H1 (cell line): ENCODE data around the gene CARD14. TPM values are rescaled to one million over a fixed set of nuclear protein-coding genes. Genes with fewer than 3 reads are reported as not detected.
A peak's percentile ranks its signal among the peaks of the same experiment; 100 is the strongest.

Experiments
- CTCF ChIA-PET: fragments of 300-600 bp; sonication (Branson Sonifier 250); formaldehyde crosslinking; loops from one replicate; lab custom pipeline; 2021; ENCODE audit not compliant: partially characterized antibody; lab: Charles Lee
- POLR2A ChIA-PET: fragments of 300-600 bp; sonication (Branson Sonifier 250); formaldehyde crosslinking; loops from one replicate; lab custom pipeline; 2021; ENCODE audit warnings: inconsistent platforms; ENCODE audit not compliant: partially characterized antibody; lab: Charles Lee
- DNase-seq, 2 experiments: peaks; one replicate each; pipeline versions ENCODE4 v3.0.0 to v3.0.0-alpha.2; 2010 to 2022; ENCODE audit warnings: low spot score in 2 of 2, low read depth in 1 of 2, mixed read lengths in 1 of 2
- FAIRE-seq: peaks from 2 replicates; lab custom pipeline; 2011; peaks lifted over from hg19 to GRCh38; lab: Jason Lieb, UNC
- H2AFZ ChIP-seq: 2 replicates; pipeline ENCODE4 v1.8.1; 2012; ENCODE audit warnings: low read length, inconsistent platforms
- H2AK5ac ChIP-seq: 2 replicates; pipeline ENCODE4 v1.6.1; 2013; ENCODE audit warnings: low read depth, low read length
- H2BK120ac ChIP-seq: replicated peaks from 2 replicates; pipeline ENCODE3; 2013; ENCODE audit warnings: low read depth, low read length, inconsistent platforms
- H2BK12ac ChIP-seq: 2 replicates; pipeline ENCODE4 v1.6.1; 2013; ENCODE audit warnings: low read depth, low read length
- H2BK15ac ChIP-seq: 2 replicates; pipeline ENCODE4 v1.6.1; 2013; ENCODE audit warnings: low read length
- H2BK20ac ChIP-seq: 2 replicates; pipeline ENCODE4 v1.6.1; 2013; ENCODE audit warnings: low read length
- H2BK5ac ChIP-seq: 2 replicates; pipeline ENCODE4 v1.6.1; 2013; ENCODE audit warnings: low read depth, low read length
- H3K14ac ChIP-seq: 2 replicates; pipeline ENCODE4 v1.6.1; 2013; ENCODE audit warnings: inconsistent platforms; ENCODE audit not compliant: insufficient read length
- H3K18ac ChIP-seq: 2 replicates; pipeline ENCODE4 v1.6.1; 2013; ENCODE audit warnings: low read length; ENCODE audit errors: extremely low read depth
- H3K23ac ChIP-seq: 2 replicates; pipeline ENCODE4 v1.6.1; 2013; ENCODE audit warnings: inconsistent platforms; ENCODE audit not compliant: insufficient read length
- H3K23me2 ChIP-seq: 2 replicates; pipeline ENCODE4 v1.6.1; 2013; ENCODE audit warnings: low read depth, low read length
- H3K27ac ChIP-seq: 2 replicates; pipeline ENCODE4 v1.6.1; 2011; ENCODE audit warnings: low read depth, low read length, inconsistent platforms
- H3K27me3 ChIP-seq, 4 experiments: replicated peaks in 1 of 4; 1 replicate in 1 of 4; 2 replicates in 3 of 4; pipeline versions ENCODE4 v1.6.1 to v1.8.1; 2011 to 2013; ENCODE audit warnings: low read length in 3 of 4, mild to moderate bottlenecking in 3 of 4, inconsistent platforms in 2 of 4, mixed read lengths in 2 of 4, moderate library complexity in 1 of 4; ENCODE audit not compliant: control insufficient read depth in 3 of 4, insufficient read depth in 3 of 4; ENCODE audit errors: extremely low read depth in 1 of 4
- H3K36me3 ChIP-seq, 4 experiments: 2 replicates each; pipeline versions ENCODE4 v1.6.1 to v1.8.1; 2011 to 2013; ENCODE audit warnings: mild to moderate bottlenecking in 4 of 4, low read length in 3 of 4, moderate library complexity in 2 of 4, control low read depth in 1 of 4, inconsistent platforms in 1 of 4; ENCODE audit not compliant: insufficient read depth in 4 of 4, control insufficient read depth in 2 of 4
- H3K4ac ChIP-seq: replicated peaks from 2 replicates; pipeline ENCODE3; 2013; ENCODE audit warnings: low read length, low read depth, mixed read lengths, inconsistent platforms; ENCODE audit not compliant: insufficient read length
- H3K4me1 ChIP-seq, 4 experiments: replicated peaks in 1 of 4; 1 replicate in 1 of 4; 2 replicates in 3 of 4; pipeline versions ENCODE4 v1.6.1 to v1.8.1; 2011 to 2013; ENCODE audit warnings: low read length in 3 of 4, inconsistent platforms in 2 of 4, mixed read lengths in 1 of 4; ENCODE audit not compliant: insufficient read depth in 4 of 4, control insufficient read depth in 3 of 4
- H3K4me2 ChIP-seq, 2 experiments: 2 replicates each; pipeline versions ENCODE4 v1.6.1 to v1.8.1; 2011 to 2013; ENCODE audit warnings: low read depth in 2 of 2, low read length in 2 of 2, control low read depth in 1 of 2, inconsistent platforms in 1 of 2, mild to moderate bottlenecking in 1 of 2; ENCODE audit not compliant: insufficient read depth in 1 of 2
- H3K4me3 ChIP-seq, 4 experiments: fragments of 200-600, 300-600 bp in 1 of 4; sonication (generic), shearing (Covaris generic), sonication (Bioruptor Twin) in 1 of 4; 2 replicates each; pipeline versions ENCODE4 v1.5.1 to v1.8.1; 2011 to 2016; ENCODE audit warnings: low read length in 4 of 4, low read depth in 3 of 4, control low read depth in 2 of 4, inconsistent platforms in 2 of 4, mild to moderate bottlenecking in 2 of 4, mixed read lengths in 1 of 4, moderate library complexity in 1 of 4; ENCODE audit not compliant: insufficient read depth in 2 of 4; ENCODE audit errors: extremely low read depth in 1 of 4
- H3K56ac ChIP-seq: replicated peaks from 2 replicates; pipeline ENCODE3; 2013; ENCODE audit warnings: low read depth, mild to moderate bottlenecking, mixed read lengths, low read length, inconsistent platforms; ENCODE audit not compliant: insufficient read length
- H3K79me1 ChIP-seq: 2 replicates; pipeline ENCODE4 v1.6.1; 2013; ENCODE audit warnings: low read depth, low read length, control low read depth
- H3K79me2 ChIP-seq, 2 experiments: 2 replicates each; pipeline versions ENCODE4 v1.6.1 to v1.8.1; 2012 to 2013; ENCODE audit warnings: low read length in 2 of 2, mild to moderate bottlenecking in 2 of 2, inconsistent platforms in 1 of 2; ENCODE audit not compliant: insufficient read depth in 2 of 2, control insufficient read depth in 1 of 2
- H3K9ac ChIP-seq, 4 experiments: replicated peaks in 1 of 4; 1 replicate in 1 of 4; 2 replicates in 3 of 4; pipeline versions ENCODE4 v1.6.1 to v1.8.1; 2011 to 2013; ENCODE audit warnings: low read depth in 3 of 4, low read length in 3 of 4, control low read depth in 2 of 4, mild to moderate bottlenecking in 2 of 4, moderate library complexity in 2 of 4, inconsistent platforms in 1 of 4; ENCODE audit errors: extremely low read depth in 1 of 4
- H3K9me3 ChIP-seq, 2 experiments: 2 replicates each; pipeline versions ENCODE4 v1.6.1 to v1.8.1; 2012 to 2013; ENCODE audit warnings: mild to moderate bottlenecking in 2 of 2, moderate library complexity in 2 of 2, control low read depth in 1 of 2, inconsistent platforms in 1 of 2, low read depth in 1 of 2, low read length in 1 of 2, mixed read lengths in 1 of 2; ENCODE audit not compliant: insufficient read depth in 2 of 2
- H4K20me1 ChIP-seq, 2 experiments: replicated peaks in 1 of 2; 2 replicates each; pipeline versions ENCODE3 to v1.8.1; 2011 to 2013; ENCODE audit warnings: inconsistent platforms in 2 of 2, low read length in 2 of 2, mild to moderate bottlenecking in 1 of 2; ENCODE audit not compliant: insufficient read depth in 2 of 2, control insufficient read depth in 1 of 2
- H4K5ac ChIP-seq: 2 replicates; pipeline ENCODE4 v1.6.1; 2013; ENCODE audit warnings: low read length, low read depth, mixed read lengths, inconsistent platforms; ENCODE audit not compliant: insufficient read length
- H4K8ac ChIP-seq: 2 replicates; pipeline ENCODE4 v1.8.0; 2013; ENCODE audit warnings: mild to moderate bottlenecking, moderate library complexity, low read length, inconsistent platforms; ENCODE audit not compliant: insufficient read depth; ENCODE audit errors: extremely low read depth
- H4K91ac ChIP-seq: replicated peaks from 2 replicates; pipeline ENCODE3; 2013; ENCODE audit warnings: low read length, mixed read lengths, inconsistent platforms; ENCODE audit not compliant: insufficient read length
- BACH1 ChIP-seq: IDR thresholded peaks from 2 replicates; pipeline ENCODE4 v1.6.1; 2012; ENCODE audit warnings: low read length, improper control_type of control experiment
- CHD1 ChIP-seq: IDR thresholded peaks from 2 replicates; pipeline ENCODE4 v1.6.1; 2012; ENCODE audit warnings: low read depth, low read length, improper control_type of control experiment
- CTBP2 ChIP-seq: IDR thresholded peaks from 2 replicates; pipeline ENCODE4 v1.7.0; 2011; ENCODE audit warnings: borderline replicate concordance, mild to moderate bottlenecking, moderate library complexity, mixed read lengths, low read length; ENCODE audit not compliant: insufficient read depth, insufficient read length
- EP300 ChIP-seq, 2 experiments: IDR thresholded peaks; 1 replicate in 1 of 2; 2 replicates in 1 of 2; pipeline ENCODE4 v1.6.1; 2011 to 2012; ENCODE audit warnings: low read depth in 2 of 2, low read length in 2 of 2, mild to moderate bottlenecking in 2 of 2, borderline replicate concordance in 1 of 2, inconsistent platforms in 1 of 2, moderate library complexity in 1 of 2
- GTF2F1 ChIP-seq: IDR thresholded peaks from 2 replicates; pipeline ENCODE4 v1.6.1; 2012; ENCODE audit warnings: low read depth, low read length, improper control_type of control experiment, borderline replicate concordance
- PHF8 ChIP-seq: fragments of 200-600 bp; sonication (generic); conservative IDR thresholded peaks from 2 replicates; pipeline ENCODE4 v1.7.1; 2012; ENCODE audit warnings: low read depth, mild to moderate bottlenecking, inconsistent platforms, low read length, moderate library complexity
- SAP30 ChIP-seq: fragments of 300-600 bp; sonication (generic); IDR thresholded peaks from 2 replicates; pipeline ENCODE4 v1.7.1; 2012; ENCODE audit warnings: low read length, moderate library complexity, mild to moderate bottlenecking, inconsistent platforms; ENCODE audit not compliant: insufficient read depth, insufficient replicate concordance
- TAF1 ChIP-seq: IDR thresholded peaks from 2 replicates; pipeline ENCODE4 v1.6.1; 2011; ENCODE audit warnings: mild to moderate bottlenecking, low read depth, low read length
- TCF12 ChIP-seq: IDR thresholded peaks from 2 replicates; pipeline ENCODE4 v1.6.1; 2011; ENCODE audit warnings: low read depth, mild to moderate bottlenecking, low read length
- ZNF274 ChIP-seq: IDR thresholded peaks from 2 replicates; pipeline ENCODE4 v1.7.0; 2012; ENCODE audit warnings: low read length, borderline replicate concordance; ENCODE audit errors: extremely low read depth
- WGBS, 2 experiments: shearing (Covaris generic) in 1 of 2; methylation state at CpG; one replicate each; pipeline versions ENCODE4 v1.1.6 to v1.1.7; 2013 to 2015; ENCODE audit warnings: low lambda C conversion rate in 2 of 2, mixed read lengths in 2 of 2, inconsistent platforms in 1 of 2, low coverage in 1 of 2, missing lambda C conversion rate in 1 of 2; ENCODE audit not compliant: insufficient replicate concordance in 2 of 2, insufficient coverage in 1 of 2, insufficient read length in 1 of 2; ENCODE audit errors: extremely low coverage in 1 of 2, missing lambda C conversion rate in 1 of 2; 5-methylcytosine and 5-hydroxymethylcytosine counted together
- polyA plus RNA-seq, 7 experiments: library from polyadenylated mRNA; depleted of rRNA in 3 of 7; stranded (reverse) in 5 of 7; unstranded in 2 of 7; fragments of >200 nt in 5 of 7; fragments of 200-250 nt in 2 of 7; gene quantifications; 1 replicate in 5 of 7; 2 replicates in 1 of 7; 4 replicates in 1 of 7; pipeline versions ENCODE4 v1.2.1 to v1.2.3, GENCODE V29; 2011 to 2013; ENCODE audit warnings: missing spikeins in 2 of 7, mixed read lengths in 2 of 7
- total RNA-seq: library from RNA; stranded (reverse); fragmentation: NEBNext Ultra II Directional; extraction: Animal tissue kit (Norgen Biotek cat#: 25700); gene quantifications from 2 replicates; pipeline ENCODE4 v1.2.1, GENCODE V29; 2021
- TF ChIP-seq, protein P1 (sequence below), 3 experiments: IDR thresholded peaks; 1 replicate in 2 of 3; 2 replicates in 1 of 3; pipeline versions ENCODE4 v1.5.1 to v1.6.1; 2011; ENCODE audit warnings: low read length in 3 of 3, mild to moderate bottlenecking in 3 of 3, inconsistent platforms in 2 of 3, low read depth in 1 of 3, moderate library complexity in 1 of 3; ENCODE audit not compliant: insufficient read depth in 1 of 3; ENCODE audit errors: control extremely low read depth in 1 of 3

Gene CARD14
- total and polyA plus RNA-seq, 2 of the 8 experiments (the other 6 are each of a cell fraction or from before 2014, with no cell fraction given), result 0.08 TPM; not detected in 1

DNA sequence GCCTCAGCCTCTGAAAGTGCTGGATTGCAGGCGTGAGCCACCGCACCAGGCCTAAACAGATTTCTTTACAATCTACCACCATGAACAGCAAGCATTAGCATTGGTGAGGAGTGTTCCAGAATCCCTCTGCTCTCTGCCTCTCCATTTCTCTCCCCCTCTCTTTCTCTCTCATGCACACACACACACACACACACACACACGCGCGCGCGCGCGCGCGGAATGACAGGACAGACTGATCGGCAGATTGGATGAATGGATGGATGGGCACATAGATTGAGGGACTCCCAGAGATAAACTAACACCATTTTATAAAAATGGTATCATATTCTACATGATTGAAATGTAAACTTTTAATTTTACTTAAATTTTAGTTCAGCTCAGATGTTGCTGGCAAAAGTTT lies 3.3 kb downstream of the CARD14 start:
- ChIA-PET CTCF (no interaction called here), POLR2A (no interaction called here)
- no peak overlapping the region for H3K18ac ChIP-seq
- TF ChIP-seq ZNF274 (no peak), PHF8 (no peak), SAP30 (no peak), CHD1 (no peak), CTBP2 (no peak), BACH1 (no peak), GTF2F1 (no peak), TCF12 (no peak), EP300 (IDR thresholded peaks at IDR 0.05; ENCODE audit: borderline replicate concordance in 1 of 2, low read depth in 2 of 2, low read length in 2 of 2) (no peak), TAF1 (no peak)
- TF ChIP-seq, protein P1, sequence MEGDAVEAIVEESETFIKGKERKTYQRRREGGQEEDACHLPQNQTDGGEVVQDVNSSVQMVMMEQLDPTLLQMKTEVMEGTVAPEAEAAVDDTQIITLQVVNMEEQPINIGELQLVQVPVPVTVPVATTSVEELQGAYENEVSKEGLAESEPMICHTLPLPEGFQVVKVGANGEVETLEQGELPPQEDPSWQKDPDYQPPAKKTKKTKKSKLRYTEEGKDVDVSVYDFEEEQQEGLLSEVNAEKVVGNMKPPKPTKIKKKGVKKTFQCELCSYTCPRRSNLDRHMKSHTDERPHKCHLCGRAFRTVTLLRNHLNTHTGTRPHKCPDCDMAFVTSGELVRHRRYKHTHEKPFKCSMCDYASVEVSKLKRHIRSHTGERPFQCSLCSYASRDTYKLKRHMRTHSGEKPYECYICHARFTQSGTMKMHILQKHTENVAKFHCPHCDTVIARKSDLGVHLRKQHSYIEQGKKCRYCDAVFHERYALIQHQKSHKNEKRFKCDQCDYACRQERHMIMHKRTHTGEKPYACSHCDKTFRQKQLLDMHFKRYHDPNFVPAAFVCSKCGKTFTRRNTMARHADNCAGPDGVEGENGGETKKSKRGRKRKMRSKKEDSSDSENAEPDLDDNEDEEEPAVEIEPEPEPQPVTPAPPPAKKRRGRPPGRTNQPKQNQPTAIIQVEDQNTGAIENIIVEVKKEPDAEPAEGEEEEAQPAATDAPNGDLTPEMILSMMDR (IDR thresholded peaks at IDR 0.05; ENCODE audit: control extremely low read depth in 1 of 3, insufficient read depth in 1 of 3, low read depth in 1 of 3, low read length in 3 of 3), result no peak
- H2BK15ac ChIP-seq, result no peak overlapping the region
- no peak overlapping the region for H3K27ac ChIP-seq
- H3K4ac ChIP-seq, result peak overlapping the region; percentile 72
- no peak overlapping the region for H4K8ac ChIP-seq
- no peaks in the 10 kb centered on the region for H3K36me3 ChIP-seq
- WGBS, 2 experiments, result 93% methylated on average over 12 of the region's 12 CpGs; no CpG with 5 or more reads in 1 of the 2 experiments
- H4K91ac ChIP-seq, result no peak overlapping the region
- H2BK5ac ChIP-seq, result no peak overlapping the region
- H3K79me1 ChIP-seq, result no peaks in the 10 kb centered on the region
- peaks cover 0 to 6% (median under 1%) of the 10 kb centered on the region in 4 experiments; a peak in 2 of 7 replicates for H3K4me1 ChIP-seq
- no peaks in the 10 kb centered on the region for H3K9me3 ChIP-seq
- H4K5ac ChIP-seq, result no peak overlapping the region
- DNase-seq (no peak), FAIRE-seq (no peak)
- H3K56ac ChIP-seq, result no peak overlapping the region
- no peak overlapping the region for H3K4me3 ChIP-seq
- no peak overlapping the region for H2BK12ac ChIP-seq
- no peaks in the 10 kb centered on the region for H3K23me2 ChIP-seq
- H4K20me1 ChIP-seq, result no peaks in the 10 kb centered on the region
- H2AK5ac ChIP-seq, result no peak overlapping the region
- H3K27me3 ChIP-seq, result no peaks in the 10 kb centered on the region; a peak in 1 of 7 replicates
- H3K9ac ChIP-seq, result no peak overlapping the region
- no peak overlapping the region for H3K4me2 ChIP-seq
- H3K14ac ChIP-seq, result no peak overlapping the region
- H3K23ac ChIP-seq, result no peak overlapping the region
- H2AFZ ChIP-seq, result no peak overlapping the region
- no peak overlapping the region for H2BK120ac ChIP-seq
- no peaks in the 10 kb centered on the region for H3K79me2 ChIP-seq
- no peak overlapping the region for H2BK20ac ChIP-seq
